Right lobe of liver (tissue), 4 donors: ENCODE measurements around the gene MARCOL.

Source experiments
- POLR2A ChIP-seq: fragments of 450-650 bp; IDR thresholded peaks from one replicate; pipeline ENCODE4 v1.6.1; 2017; ENCODE audit warnings: antibody characterized with exemption, mild to moderate bottlenecking
- TF ChIP-seq, protein P1 (sequence below), 4 donors: fragments of 200-600 bp in 3 of 4; fragments of 450-650 bp in 1 of 4; IDR thresholded peaks; one replicate each; pipeline versions ENCODE4 v1.5.1 to v1.8.0; 2016 to 2022; ENCODE audit warnings: antibody characterized with exemption in 4 of 4, mild to moderate bottlenecking in 2 of 4
- donor health status: DM: no; HTN: no; CAD: no.
- donor health status: DM: no; HTN: no; CAD: no.
- donor health status: DM: no; HTN: yes; CAD: no.

DNA sequence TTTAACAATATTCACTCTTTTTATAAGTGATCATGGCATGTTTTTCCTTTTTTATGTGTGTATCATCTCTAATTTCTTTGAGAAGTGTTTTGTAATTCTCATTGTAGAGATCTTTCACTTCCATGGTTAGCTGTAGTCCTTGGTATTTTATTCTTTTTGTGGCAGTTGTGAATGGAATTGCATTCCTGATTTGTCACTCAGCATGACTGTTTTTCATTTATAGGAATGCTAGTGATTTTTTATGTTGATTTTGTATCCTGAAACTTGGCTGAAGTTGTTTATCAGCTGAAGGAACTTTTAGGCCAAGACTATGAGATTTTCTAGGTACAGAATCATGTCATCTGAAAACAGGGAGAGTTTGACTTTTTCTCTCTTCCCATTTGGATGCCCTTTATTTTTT lies 17.1 kb downstream of the MARCOL start:
- TF ChIP-seq, protein P1, sequence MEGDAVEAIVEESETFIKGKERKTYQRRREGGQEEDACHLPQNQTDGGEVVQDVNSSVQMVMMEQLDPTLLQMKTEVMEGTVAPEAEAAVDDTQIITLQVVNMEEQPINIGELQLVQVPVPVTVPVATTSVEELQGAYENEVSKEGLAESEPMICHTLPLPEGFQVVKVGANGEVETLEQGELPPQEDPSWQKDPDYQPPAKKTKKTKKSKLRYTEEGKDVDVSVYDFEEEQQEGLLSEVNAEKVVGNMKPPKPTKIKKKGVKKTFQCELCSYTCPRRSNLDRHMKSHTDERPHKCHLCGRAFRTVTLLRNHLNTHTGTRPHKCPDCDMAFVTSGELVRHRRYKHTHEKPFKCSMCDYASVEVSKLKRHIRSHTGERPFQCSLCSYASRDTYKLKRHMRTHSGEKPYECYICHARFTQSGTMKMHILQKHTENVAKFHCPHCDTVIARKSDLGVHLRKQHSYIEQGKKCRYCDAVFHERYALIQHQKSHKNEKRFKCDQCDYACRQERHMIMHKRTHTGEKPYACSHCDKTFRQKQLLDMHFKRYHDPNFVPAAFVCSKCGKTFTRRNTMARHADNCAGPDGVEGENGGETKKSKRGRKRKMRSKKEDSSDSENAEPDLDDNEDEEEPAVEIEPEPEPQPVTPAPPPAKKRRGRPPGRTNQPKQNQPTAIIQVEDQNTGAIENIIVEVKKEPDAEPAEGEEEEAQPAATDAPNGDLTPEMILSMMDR (IDR thresholded peaks at IDR 0.05), result no peak
- TF ChIP-seq POLR2A, result no peak
